ENCODE measurements around the gene DALRD3. TPM values are rescaled to one million over a fixed set of nuclear protein-coding genes. Genes with fewer than 3 reads are reported as not detected.
A peak's percentile ranks its signal among the peaks of the same experiment; 100 is the strongest.

DALRD3 gene
- total and polyA plus RNA-seq, 2 of the 8 experiments (the other 6 are each of a cell fraction or from before 2014, with no cell fraction given) = 30.4 to 86.5 TPM

- 7% methylated on average over 21 of the region's 21 CpGs; no CpG with 5 or more reads in 1 of the 2 experiments for WGBS, 2 experiments (ENCODE audit: extremely low coverage in 1 of 2, insufficient coverage in 1 of 2, insufficient read length in 1 of 2, insufficient replicate concordance in 2 of 2, low coverage in 1 of 2, low lambda C conversion rate in 2 of 2, missing lambda C conversion rate in 1 of 2)
- DNase-seq (ENCODE audit: low read depth in 1 of 2, low spot score in 2 of 2) = no peak
- Histone ChIP-seq H2AFZ (ENCODE audit: low read length) (no peak overlapping the region), H2BK5ac (ENCODE audit: low read depth, low read length) (peak overlapping the region; percentile 89), H3K4me2 (ENCODE audit: insufficient read depth in 1 of 2, low read depth in 2 of 2, low read length in 2 of 2) (peak overlapping the region; percentile 84 to 94), H2BK120ac (replicated peaks; ENCODE audit: low read depth, low read length) (no peak overlapping the region), H3K14ac (ENCODE audit: insufficient read length) (no peak overlapping the region), H4K91ac (replicated peaks; ENCODE audit: insufficient read length, low read length) (peak overlapping the region; percentile 15), H3K27ac (ENCODE audit: low read depth, low read length) (peak overlapping the region; percentile 87), H4K20me1 (replicated peaks in 1 of 2; ENCODE audit: control insufficient read depth in 1 of 2, insufficient read depth in 2 of 2, low read length in 2 of 2) (peaks cover 3 to 4% of the 10 kb centered on the region in 2 experiments), H3K27me3 (replicated peaks in 1 of 4; ENCODE audit: control insufficient read depth in 3 of 4, extremely low read depth in 1 of 4, insufficient read depth in 3 of 4, low read length in 3 of 4) (no peaks in the 10 kb centered on the region), H3K36me3 (ENCODE audit: control insufficient read depth in 2 of 4, insufficient read depth in 4 of 4, low read length in 3 of 4) (peaks cover 3 to 11% (median 7%) of the 10 kb centered on the region in 4 experiments; a peak in 6 of 8 replicates), H3K4me3 (ENCODE audit: extremely low read depth in 1 of 4, insufficient read depth in 2 of 4, low read depth in 3 of 4, low read length in 4 of 4) (peak overlapping the region; percentile 66 to 83 (median 76)), H2BK15ac (ENCODE audit: low read length) (no peak overlapping the region), H3K9ac (replicated peaks in 1 of 4; ENCODE audit: extremely low read depth in 1 of 4, low read depth in 3 of 4, low read length in 3 of 4) (peak overlapping the region in 3 of 4 experiments; percentile 19 to 87 (median 82); a peak in 6 of 7 replicates), H3K23ac (ENCODE audit: insufficient read length) (no peak overlapping the region), H3K79me1 (ENCODE audit: low read depth, low read length) (peaks cover 2% of the 10 kb centered on the region; the same call in 1 of the 2 replicates), H2BK12ac (ENCODE audit: low read depth, low read length) (peak overlapping the region; percentile 75; the same call in 1 of the 2 replicates), H3K9me3 (ENCODE audit: insufficient read depth in 2 of 2, low read depth in 1 of 2, low read length in 1 of 2) (no peaks in the 10 kb centered on the region), H3K18ac (ENCODE audit: extremely low read depth, low read length) (peak overlapping the region; percentile 68; the same call in 1 of the 2 replicates), H3K4ac (replicated peaks; ENCODE audit: insufficient read length, low read depth, low read length) (no peak overlapping the region), H3K79me2 (ENCODE audit: control insufficient read depth in 1 of 2, insufficient read depth in 2 of 2, low read length in 2 of 2) (peaks cover 0 to 21% of the 10 kb centered on the region in 2 experiments; a peak in 2 of 4 replicates), H3K56ac (replicated peaks; ENCODE audit: insufficient read length, low read depth, low read length) (no peak overlapping the region), H4K8ac (ENCODE audit: extremely low read depth, insufficient read depth, low read length) (peak overlapping the region; percentile 83; the same call in 1 of the 2 replicates), H2AK5ac (ENCODE audit: low read depth, low read length) (0 out of 2 replicates have a peak overlapping the region, but pooled peaks have one; percentile 33), H3K23me2 (ENCODE audit: low read depth, low read length) (peaks cover 20% of the 10 kb centered on the region), H4K5ac (ENCODE audit: insufficient read length, low read depth, low read length) (peak overlapping the region; percentile 46), H3K4me1 (replicated peaks in 1 of 4; ENCODE audit: control insufficient read depth in 3 of 4, insufficient read depth in 4 of 4, low read length in 3 of 4) (peaks cover 7 to 17% (median 10%) of the 10 kb centered on the region in 4 experiments; a peak in 5 of 7 replicates), H2BK20ac (ENCODE audit: low read length) (0 out of 2 replicates have a peak overlapping the region, but pooled peaks have one; percentile 48)
- ChIA-PET POLR2A (ENCODE audit: partially characterized antibody) (interaction anchor here (0.9 to 38.8 kb wide), 13 partner anchors 10 to 453 kb away, joined by 3 to 1518 read pairs (median 5); partner anchors contain the start of genes CELSR3, DALRD3, IMPDH2 and NDUFAF3), CTCF (ENCODE audit: partially characterized antibody) (interaction anchor here (0.6 to 19.9 kb wide), 10 partner anchors 8 to 549 kb away, joined by 3 to 467 read pairs (median 4); partner anchors contain the start of genes CCDC51, DALRD3, NDUFAF3 and TMA7)
- FAIRE-seq = no peak
- TF ChIP-seq EP300 (IDR thresholded peaks at IDR 0.05; ENCODE audit: borderline replicate concordance in 1 of 2, low read depth in 2 of 2, low read length in 2 of 2) = no peak
- TF ChIP-seq, protein P1, sequence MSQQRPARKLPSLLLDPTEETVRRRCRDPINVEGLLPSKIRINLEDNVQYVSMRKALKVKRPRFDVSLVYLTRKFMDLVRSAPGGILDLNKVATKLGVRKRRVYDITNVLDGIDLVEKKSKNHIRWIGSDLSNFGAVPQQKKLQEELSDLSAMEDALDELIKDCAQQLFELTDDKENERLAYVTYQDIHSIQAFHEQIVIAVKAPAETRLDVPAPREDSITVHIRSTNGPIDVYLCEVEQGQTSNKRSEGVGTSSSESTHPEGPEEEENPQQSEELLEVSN (IDR thresholded peaks at IDR 0.05) = peak; percentile 96
- no peak for TF ChIP-seq FOSL1 (IDR thresholded peaks at IDR 0.05; ENCODE audit: insufficient read depth, low read depth, low read length)
- peak in 1 of 2 experiments; percentile 78; a peak in 1 of 3 replicates for TF ChIP-seq POLR2A (IDR thresholded peaks at IDR 0.05; ENCODE audit: control extremely low read depth in 1 of 2, low read depth in 2 of 2, low read length in 2 of 2)
- TF ChIP-seq ATF3 (IDR thresholded peaks at IDR 0.05; ENCODE audit: insufficient read depth, low read depth, low read length) = no peak
- no peak for TF ChIP-seq POLR2AphosphoS5 (IDR thresholded peaks at IDR 0.05; ENCODE audit: low read depth, low read length)
- no peak for TF ChIP-seq TEAD4 (IDR thresholded peaks at IDR 0.05; ENCODE audit: low read depth, low read length)
- TF ChIP-seq TAF1 (IDR thresholded peaks at IDR 0.05; ENCODE audit: low read depth, low read length) = no peak
- TF ChIP-seq, protein P2, sequence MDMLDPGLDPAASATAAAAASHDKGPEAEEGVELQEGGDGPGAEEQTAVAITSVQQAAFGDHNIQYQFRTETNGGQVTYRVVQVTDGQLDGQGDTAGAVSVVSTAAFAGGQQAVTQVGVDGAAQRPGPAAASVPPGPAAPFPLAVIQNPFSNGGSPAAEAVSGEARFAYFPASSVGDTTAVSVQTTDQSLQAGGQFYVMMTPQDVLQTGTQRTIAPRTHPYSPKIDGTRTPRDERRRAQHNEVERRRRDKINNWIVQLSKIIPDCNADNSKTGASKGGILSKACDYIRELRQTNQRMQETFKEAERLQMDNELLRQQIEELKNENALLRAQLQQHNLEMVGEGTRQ (IDR thresholded peaks at IDR 0.05; ENCODE audit: low read length) = no peak
These were observed 29.1 kb downstream of the DALRD3 start for GRCh38 chr3:48989126-48989795.
